ENCODE measurements around the gene ANGPTL2. TPM values are rescaled to one million over a fixed set of nuclear protein-coding genes. Genes with fewer than 3 reads are reported as not detected.

ANGPTL2 gene
- total RNA-seq, 1 experiment from 2014 or later: 5.0 TPM

- no peak for DNase-seq (ENCODE audit: low read depth)
These were observed 733 bp downstream of the ANGPTL2 start for GRCh38 chr9:127121628-127122175.

GRCh38 chr9:127119320-127119709 lies 3.1 kb downstream of the ANGPTL2 start:
- DNase-seq (ENCODE audit: low read depth): no peak

GRCh38 chr9:127118597-127119319 lies 3.7 kb downstream of the ANGPTL2 start:
- DNase-seq (ENCODE audit: low read depth): no peak

GRCh38 chr9:127117801-127118200 lies 4.6 kb downstream of the ANGPTL2 start:
- no peak for DNase-seq (ENCODE audit: low read depth)

- DNase-seq (ENCODE audit: low read depth): peak; percentile 41
These were observed 5.5 kb downstream of the ANGPTL2 start for GRCh38 chr9:127116957-127117356.

GRCh38 chr9:127116088-127116726 lies 6.2 kb downstream of the ANGPTL2 start:
- peak; percentile 61 for DNase-seq (ENCODE audit: low read depth)

GRCh38 chr9:127114606-127115005 lies 7.8 kb downstream of the ANGPTL2 start:
- DNase-seq (ENCODE audit: low read depth): no peak

- no peak for DNase-seq (ENCODE audit: low read depth)
These were observed 9.1 kb downstream of the ANGPTL2 start for GRCh38 chr9:127113191-127113972.

GRCh38 chr9:127112735-127113161 lies 9.7 kb downstream of the ANGPTL2 start:
- DNase-seq (ENCODE audit: low read depth): peak; percentile 56

- no peak for DNase-seq (ENCODE audit: low read depth)
These were observed 10.4 kb downstream of the ANGPTL2 start for GRCh38 chr9:127112056-127112455.

- DNase-seq (ENCODE audit: low read depth): no peak
These were observed 13.2 kb downstream of the ANGPTL2 start for GRCh38 chr9:127109212-127109711.

- DNase-seq (ENCODE audit: low read depth): no peak
These were observed 14.2 kb downstream of the ANGPTL2 start for GRCh38 chr9:127107929-127108876.

GRCh38 chr9:127107171-127107928 lies 15.1 kb downstream of the ANGPTL2 start:
- DNase-seq (ENCODE audit: low read depth): no peak

GRCh38 chr9:127106466-127106855 lies 16.0 kb downstream of the ANGPTL2 start:
- DNase-seq (ENCODE audit: low read depth): no peak

GRCh38 chr9:127105805-127106465 lies 16.5 kb downstream of the ANGPTL2 start:
- no peak for DNase-seq (ENCODE audit: low read depth)

GRCh38 chr9:127104581-127105311 lies 17.7 kb downstream of the ANGPTL2 start:
- DNase-seq (ENCODE audit: low read depth): no peak

GRCh38 chr9:127102788-127103187 lies 19.6 kb downstream of the ANGPTL2 start:
- no peak for DNase-seq (ENCODE audit: low read depth)

- DNase-seq (ENCODE audit: low read depth): no peak
These were observed 20.3 kb downstream of the ANGPTL2 start for GRCh38 chr9:127102176-127102575.

- no peak for DNase-seq (ENCODE audit: low read depth)
These were observed 22.8 kb downstream of the ANGPTL2 start for GRCh38 chr9:127099664-127100063.
